NCI-H345 treated with DMSO at 0.1 percent for 48 hours (cell line): ENCODE data around the gene HS3ST6.
"Not testable (repeated sequence)": the region's sequence is repeated elsewhere in the genome, so short reads cannot be mapped to it uniquely, and the experiment has no call there.

ENCODE experiments used
- DNase-seq: peaks from one replicate; lab custom pipeline; 2025; ENCODE audit not compliant: unreplicated experiment; lab: John Stamatoyannopoulos, UW

HS3ST6 gene

DNA sequence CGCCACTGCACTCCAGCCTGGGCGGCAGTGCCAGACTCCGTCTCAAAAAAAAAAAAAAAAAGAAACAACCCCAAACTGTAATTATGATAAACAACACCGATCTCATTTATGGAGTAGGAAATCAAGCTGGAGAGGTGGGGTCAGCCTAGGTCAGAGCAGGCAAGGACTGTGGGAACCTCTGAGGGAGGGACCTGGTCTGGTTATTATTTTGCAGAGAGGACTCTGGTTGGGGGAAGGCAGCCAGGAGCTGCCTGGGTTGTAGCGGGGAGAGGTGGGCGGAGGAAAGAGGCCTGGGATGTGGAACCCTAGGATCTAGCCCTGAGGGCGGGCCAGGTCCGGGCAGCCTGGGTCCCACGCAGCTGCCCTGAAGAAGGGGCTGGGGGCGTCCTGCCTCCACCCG is 10.9 kb upstream of the HS3ST6 start:
- no peak for DNase-seq

DNA sequence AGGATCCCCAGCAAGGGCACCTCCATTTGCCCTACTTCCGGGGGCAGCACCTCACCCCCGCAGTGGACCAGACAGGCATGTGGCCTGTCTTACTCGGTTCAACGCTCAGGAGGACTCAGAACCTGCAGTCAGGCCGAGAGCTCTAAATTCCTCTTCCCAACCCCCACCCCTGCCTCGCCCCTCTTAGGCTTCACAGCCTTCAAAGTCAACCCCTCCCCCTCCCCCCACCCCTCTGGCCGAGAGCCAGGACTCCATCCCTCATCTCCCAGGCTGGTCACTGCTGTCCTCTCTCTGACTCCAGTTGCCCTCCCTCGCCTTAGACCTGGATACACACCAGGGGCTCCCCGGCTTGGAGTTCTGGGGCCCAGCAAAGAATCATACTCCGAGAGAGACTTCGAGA is 8.1 kb upstream of the HS3ST6 start:
- DNase-seq, result no peak

DNA sequence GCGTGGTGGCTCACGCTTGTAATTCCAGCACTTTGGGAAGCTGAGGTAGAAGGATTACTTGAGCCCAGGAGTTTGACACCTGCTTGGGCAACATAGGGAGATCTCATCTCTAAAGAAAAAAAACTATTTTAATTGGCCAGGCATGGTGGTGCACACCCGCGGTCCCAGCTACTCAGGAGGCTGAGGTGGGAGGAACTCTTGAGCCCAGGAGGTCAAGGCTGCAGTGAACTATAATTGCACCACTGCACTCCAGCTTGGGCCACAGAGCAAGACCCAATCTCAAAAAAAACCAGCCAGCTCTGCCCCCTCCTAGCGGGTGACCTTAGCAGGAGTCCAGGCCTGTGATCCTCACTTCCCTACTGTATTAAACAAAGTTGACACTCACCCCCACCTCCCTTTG is 5.9 kb upstream of the HS3ST6 start:
- DNase-seq, result no peak

DNA sequence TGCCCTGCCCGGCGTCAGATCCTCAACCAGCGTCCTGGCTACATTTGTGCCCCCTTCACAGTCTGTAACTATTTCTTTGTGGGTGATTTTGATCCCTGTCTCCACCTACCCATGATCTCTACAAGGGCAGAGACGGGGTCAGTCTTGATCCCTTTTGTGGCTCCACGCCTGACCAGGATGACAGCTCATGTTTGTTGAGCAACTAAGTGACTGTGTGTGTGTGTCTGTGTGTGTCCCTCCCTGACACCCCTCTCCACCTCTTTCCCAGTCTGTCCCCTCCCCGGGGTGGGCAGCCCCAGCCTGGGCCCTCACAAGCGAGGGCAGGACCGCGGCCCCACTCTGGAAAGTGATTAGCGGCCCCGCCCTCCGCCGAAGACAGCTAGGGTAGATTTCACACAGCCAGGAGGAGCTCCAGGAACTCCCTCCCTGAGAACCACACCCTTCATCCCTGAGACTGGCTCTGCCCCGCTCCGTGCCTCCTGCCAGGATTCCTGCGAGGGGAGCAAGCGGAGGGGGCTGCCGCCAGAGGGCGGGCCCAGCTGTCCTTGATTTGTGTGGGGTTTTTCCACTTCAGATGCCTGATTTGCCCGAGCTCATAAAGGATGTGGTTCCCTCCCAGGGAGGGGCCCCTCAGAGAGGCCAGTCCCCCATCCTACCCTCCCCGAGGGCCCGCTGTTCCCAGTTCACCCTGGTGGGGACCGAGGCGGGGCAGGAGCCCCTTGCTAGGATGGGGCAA is 5.3 kb upstream of the HS3ST6 start:
- no peak for DNase-seq

DNA sequence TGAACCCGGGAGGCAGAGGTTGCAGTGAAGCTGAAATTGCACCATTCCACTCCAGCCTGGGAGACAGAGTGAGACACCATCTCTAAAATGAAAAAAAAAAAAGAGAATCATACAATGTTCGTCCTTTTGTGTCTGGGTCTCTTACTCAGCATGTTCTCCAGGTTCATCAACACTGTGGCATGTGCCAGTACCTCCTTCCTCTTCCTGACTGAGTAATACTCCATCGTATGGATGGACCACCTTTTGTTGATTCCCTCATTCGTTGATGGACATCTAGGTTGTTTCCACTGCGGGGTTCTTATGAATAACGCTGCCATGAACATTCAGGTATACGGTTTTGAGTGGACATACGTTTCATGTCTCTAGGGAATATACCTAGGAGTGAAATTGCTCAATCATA is 4.1 kb upstream of the HS3ST6 start:
- no peak for DNase-seq

DNA sequence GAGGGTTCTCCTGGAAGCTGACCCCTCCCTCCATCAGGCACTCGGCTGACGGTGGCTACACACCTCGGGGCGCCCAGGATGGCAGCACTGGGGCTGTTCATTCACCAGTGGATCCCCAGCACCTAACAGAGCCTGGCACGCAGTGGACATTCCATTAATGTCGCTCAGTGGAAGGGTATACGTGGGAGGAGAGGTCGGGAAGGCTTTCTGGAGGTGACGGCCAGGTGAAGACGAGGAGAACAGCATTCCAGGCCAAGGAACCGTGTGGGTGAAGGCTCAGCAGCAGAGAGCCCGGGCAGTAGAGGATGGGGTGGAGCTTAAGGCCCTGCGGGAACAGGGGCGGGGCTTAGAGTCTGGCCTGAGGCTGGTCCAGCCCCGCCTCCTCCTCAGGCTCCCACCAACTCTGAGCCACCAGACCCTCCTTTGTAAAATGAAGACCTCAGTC is 2.5 kb upstream of the HS3ST6 start:
- no peak for DNase-seq

DNA sequence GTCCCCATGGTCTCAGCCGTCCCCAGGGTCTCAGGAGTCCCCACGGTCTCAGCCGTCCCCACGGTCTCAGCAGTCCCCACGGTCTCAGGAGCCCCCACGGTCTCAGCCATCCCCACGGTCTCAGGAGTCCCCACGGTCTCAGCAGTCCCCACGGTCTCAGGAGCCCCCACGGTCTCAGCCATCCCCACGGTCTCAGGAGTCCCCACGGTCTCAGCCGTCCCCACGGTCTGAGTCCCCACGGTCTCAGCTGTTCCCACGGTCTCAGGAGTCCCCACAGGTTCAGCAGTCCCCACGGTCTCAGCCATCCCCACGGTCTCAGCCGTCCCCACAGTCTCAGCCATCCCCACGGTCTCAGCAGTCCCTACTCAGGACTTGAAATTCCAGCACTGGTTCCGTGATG is 1.9 kb upstream of the HS3ST6 start:
- DNase-seq, result not testable (repeated sequence)

DNA sequence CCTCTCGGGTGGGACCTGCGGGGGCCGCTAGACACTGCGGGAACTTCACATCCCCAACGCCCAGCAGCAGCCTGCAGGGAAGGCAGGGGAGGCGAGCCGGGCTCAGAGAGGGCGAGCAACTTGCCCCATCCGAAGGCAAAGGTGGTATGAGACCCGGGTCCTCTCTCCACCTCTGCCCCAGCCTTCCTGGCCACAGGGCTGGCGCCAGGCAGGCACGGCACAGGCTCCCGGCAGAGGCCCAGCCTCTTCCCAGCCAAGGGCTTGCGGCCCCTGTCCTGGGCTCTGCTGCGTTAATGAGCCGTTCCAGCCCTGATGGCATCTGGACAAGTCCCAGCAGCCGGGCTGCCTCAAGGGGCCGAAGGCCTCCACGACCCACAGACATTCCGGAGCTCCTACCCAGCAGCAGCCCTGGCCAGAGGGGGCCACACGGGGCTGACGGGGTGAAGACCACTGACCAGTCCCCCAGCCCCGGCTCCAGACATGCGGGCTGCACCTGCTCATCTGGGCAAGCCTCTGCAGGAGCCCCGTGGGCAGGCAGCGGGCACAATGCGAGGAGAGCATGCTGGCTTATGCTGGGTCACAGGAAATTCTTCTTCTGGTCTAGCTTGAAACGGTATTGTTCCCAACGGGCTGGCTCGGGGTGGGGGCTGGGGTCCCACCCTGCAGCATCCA is 1.2 kb upstream of the HS3ST6 start:
- no peak for DNase-seq

DNA sequence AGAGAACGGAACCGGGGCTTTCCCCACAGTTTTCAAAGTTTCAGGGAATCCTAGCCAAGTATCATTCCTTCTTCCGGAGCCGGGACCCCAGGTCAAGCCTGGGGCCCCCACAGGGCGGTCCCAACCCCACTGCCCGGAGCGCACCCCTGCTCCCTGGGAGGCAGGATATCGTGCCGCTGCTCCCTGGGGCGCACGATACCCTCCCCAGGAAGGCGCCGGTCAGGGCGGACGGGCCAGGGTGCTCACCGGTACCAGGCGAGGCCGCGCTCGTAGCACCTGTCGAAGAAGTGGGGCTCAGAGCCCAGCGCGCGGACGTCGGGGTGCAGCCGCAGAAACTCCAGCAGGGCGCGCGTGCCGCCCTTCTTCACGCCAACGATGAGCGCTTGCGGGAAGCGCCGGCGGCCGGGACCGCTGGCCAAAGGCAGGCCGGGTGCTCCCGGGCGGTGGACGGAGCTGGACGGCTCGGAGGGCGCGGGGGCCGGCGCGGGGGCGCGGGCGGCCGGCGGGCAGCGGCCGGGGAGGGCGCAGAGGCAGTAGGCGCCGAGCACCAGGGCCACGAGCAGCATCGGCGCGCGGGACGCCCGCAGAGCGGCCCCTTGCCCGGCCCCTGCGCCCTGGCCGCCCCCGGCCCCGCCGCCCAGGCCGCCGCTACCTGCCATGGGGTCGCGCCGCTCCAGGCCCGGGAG is 407 bp downstream of the HS3ST6 start:
- DNase-seq, result no peak

DNA sequence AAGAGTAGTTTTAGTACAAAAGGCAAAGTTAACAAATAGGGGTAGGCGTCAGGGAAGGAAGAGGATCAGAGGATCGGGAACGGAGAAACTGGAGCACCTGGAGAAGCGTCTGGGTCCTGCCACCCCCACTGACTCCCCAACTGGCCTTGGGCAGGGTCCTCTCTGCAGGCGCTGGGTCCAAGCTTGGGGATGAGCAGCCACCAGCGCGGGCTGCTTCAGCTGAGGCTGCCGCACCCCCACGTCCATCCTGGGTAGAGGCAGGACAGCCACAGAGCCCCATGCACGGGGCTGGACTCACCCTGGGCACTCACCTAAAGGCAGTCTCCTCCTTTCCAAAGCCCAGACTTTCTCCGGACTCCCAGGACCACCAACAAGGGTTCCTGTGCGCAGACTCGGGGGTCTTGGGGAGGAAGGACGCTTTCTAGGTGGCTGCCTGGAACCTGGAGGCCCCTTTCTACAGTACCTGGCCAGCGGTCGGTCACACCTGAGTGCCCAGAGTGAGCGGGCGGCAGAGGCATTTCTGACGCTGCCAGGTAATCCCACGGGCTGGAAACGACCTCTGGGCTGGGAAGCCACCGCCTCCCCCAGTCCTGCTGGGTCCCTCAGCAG is 1.1 kb downstream of the HS3ST6 start:
- DNase-seq, result no peak

DNA sequence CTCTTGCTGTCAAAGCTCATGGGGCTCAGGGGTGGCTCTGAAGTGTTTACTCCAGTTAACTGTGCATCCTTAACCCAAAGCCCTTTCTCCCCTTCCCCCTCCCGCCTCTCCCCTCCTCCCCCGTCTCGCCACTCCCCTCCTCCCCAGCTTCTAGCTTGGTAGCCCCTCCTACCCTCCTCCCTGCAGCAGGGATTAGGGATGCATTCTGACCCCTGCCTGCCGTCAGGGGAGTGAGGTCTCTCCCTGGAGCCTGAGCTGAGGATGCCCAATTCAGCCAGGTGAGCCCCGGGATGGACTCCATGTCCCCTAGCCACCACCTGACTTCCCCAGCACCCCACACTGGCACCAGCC is 1.6 kb downstream of the HS3ST6 start:
- no peak for DNase-seq

DNA sequence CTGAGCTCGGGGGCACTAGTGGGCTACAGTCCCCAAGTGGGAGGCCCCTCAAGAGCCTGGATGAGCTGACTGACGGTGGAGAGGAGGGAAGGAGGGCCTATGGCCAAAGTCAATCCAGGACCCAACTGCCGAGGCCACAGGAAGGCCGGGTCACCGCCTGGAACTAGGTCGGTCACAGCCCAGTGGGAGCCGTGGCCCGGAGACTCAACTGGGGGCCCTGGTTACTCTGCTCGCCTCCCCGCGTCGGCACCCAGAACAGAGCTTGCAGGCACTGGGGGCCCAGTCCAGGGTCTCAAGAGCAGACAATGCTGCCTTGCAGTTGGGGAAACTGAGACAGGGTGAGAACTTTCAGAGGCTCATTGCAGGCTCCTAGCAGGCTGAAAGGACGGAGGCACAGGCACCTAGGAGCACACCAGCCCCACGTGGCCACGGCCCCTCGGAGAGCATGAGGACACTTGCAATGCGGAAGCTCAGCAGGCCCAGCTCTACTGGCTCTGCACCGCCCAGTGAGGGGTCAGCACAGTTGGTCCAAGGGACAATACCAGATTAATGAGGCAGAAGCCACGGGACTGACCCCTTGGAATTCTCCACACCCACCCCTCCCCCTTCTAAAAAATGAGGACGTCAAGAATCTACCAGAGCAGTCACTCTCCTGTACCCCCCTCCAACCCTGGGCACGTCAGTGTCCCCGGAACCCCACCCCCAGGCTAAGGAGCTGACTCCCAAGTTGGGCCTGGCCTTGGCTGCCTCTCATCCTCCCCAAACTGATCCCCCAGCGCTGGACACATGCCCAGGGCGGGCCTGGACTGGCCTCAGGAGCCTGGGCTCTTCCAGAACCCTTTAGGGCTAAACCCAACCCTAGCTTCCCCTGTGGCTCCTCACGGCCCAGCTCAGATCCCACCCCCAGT is 2.2 kb downstream of the HS3ST6 start:
- DNase-seq, result no peak

DNA sequence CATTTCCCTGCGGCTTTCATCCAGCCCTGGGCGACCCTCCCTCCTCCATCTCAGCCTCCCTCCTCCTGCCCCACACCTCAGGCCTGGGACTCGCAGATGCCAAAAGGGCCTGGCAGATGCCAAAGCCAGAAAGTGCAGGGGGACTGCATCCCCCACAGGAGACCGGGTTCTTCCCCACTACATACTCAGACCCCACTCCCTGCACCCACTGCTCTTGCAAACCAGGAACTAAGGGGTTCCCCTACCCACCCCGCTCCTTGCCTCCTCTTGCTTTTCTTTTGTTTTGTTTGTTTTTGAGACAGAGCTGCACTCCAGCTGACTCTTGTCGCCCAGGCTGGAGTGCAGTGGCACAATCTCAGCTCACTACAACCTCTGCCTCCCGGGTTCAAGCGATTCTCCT is 3.2 kb downstream of the HS3ST6 start:
- DNase-seq, result no peak

DNA sequence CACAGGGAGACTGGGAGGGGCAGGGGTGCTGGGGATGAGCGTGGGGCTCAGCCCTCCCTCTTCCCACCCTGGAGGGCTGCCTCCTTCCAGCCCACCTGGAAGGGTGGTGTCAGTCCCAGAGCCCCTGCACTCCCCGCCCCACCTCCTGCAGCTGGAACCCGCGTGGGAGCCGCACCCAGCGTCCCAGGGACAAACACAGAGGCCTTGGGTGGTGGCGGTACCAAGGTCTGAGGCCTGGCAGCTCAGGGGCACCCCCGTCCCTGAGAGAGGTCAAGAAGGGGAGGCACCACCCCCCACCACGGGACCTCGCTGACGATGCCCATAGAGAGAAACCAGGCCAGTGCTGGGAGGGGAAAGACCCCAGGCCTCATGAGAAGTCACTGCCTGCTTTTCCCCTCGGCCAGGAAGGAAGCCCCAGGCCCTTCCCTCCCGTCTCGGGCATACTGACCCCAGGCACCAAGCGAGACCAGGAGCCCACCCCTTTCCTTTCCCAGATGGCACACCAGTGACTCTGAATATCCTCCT is 4.1 kb downstream of the HS3ST6 start:
- DNase-seq, result no peak

DNA sequence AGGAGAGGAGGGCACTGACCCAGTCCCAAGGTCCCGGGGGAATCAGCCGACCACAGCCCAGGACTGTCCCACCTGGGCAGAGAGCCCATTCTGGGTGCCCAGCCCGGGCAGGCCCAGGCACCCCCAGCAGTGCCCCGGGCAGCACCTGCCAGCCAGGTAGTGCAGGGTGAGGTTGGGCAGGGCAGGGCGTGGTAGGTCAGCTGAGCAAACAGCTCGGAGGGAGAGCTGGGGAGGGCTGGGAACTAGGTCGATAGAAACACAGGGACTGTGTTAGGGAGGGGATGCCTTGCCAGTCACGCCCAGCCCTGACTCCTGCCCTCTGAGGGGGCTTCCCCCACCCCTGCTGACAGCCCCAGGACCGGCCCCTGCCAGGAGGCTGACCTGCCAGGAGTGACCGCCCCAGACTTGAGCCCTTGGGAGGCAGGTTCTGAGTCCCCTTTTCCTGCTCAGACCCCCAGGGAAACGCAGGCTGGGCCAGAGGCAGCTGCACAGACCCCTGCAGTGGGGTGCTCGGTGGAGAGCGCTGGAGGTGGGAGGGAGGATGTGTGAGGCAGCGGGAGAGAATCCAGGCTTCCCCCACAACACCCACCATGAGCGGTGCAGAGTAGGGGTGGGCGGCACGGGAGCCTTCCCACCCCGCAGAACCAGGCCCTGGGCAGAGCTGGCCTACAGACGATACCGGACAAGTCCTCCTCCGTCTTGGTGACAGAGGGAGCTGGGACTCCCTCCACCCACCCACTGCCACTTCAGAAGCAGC is 4.7 kb downstream of the HS3ST6 start:
- DNase-seq, result peak; percentile 77

DNA sequence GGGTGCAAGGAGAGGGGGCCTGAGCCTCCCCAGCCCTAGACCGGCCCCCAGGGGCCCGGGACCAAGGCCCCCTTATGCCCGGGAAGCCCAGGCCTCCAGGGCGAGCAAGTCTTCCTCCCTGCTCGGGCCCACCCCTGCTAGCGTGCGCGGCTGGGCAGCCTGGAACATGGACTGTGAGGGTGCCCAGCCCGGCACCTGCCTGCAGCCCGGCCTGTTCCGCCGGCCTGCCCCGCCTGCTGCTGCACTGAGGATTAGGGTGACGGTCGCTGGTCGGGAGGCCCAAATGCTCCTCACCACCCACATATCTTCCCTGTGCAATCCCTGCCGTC is 6.0 kb downstream of the HS3ST6 start:
- DNase-seq, result no peak

DNA sequence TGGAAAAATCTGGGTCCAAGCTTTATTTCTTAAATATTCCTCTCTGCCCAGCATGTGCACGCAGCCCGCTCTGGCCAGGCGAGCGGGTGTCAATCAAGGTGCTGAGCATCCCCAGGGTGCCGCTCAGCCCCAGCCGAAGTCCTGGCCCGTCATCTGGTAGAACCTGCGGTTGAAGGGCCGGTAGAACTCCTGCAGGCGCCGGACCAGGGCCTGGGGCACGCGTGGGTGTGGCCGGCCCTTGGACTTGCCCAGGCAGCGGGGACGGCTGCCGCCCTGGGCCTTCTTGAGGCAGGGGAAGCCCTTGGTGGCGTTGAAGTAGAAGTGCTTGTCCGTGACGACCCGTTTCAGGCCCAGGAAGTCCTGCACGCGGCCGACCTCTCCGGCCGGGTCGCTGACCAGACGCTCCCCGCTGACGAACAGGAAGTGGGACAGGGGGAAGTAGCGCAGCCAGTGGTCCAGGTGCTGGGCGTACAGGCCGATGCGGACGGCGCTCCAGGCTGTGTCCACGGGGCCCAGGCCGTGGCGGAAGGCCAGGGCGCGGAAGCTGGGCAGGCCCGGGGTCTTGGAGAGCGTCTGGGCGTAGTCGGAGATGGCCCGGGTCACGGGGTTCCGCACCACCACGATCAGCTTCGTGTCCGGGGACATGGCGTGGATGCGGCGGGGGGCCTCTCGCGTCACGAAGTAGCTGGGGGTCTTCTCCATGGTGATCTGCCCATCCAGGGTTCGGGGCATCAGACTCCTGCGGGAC is 6.6 kb downstream of the HS3ST6 start:
- DNase-seq, result no peak

DNA sequence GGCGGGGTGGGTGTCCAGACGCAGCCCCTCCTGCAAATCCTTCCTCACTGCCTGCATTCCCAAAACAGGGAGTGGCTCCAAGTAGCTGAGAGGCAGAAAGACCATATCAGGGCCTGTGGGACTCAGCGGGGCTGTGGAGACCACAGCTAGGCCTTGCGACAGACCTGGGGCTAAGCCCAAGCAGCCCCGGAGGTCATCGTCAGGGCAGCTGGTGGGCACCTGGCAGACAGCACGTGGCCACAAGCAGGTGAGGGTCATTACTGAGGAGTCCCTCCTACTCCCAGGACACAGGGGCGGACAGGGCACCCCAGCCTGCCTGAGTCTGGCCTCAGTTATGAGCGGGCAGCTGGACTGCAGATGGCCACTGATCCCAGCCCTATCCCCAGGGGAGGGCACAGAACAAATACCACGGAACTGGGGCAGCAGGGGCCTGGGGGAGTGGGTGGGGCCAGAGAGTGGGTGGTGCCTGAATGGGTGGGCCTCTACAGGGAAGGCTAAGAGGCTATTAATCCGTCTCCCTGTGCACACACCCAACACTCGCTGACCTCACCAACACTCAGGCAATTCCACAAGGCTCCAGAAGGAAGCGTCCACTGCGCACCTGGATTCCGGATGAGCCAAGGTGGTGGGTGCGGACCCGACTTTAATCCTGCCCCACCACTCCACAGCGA is 8.5 kb downstream of the HS3ST6 start:
- DNase-seq, result no peak

DNA sequence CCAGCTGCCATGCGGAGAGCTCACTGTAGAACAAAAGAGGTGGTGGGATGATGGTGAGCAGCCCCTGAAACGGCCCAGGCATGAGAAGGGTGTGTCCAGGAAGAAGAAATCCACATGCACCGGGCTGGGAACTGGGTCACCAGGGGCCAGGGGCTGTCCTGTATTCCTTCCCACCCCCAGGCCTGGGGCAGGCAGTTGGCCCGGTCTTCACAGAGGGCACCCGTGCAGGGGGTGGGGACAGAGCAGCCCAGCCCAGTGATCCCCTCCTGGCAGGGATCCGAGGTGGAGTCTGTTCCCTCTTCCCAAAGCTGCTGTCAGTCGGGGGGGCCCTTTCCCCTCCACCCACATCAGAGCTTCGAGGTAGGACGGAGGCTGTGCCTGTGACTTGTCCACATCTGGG is 9.2 kb downstream of the HS3ST6 start:
- no peak for DNase-seq
